Neuron (in vitro differentiated cells): ENCODE measurements around the gene SRRD.

Source experiments
- H2AFZ ChIP-seq: one replicate; pipeline ENCODE4 v1.6.1; 2013; ENCODE audit warnings: low read depth, mild to moderate bottlenecking, inconsistent platforms, low read length, moderate library complexity
- H3K27me3 ChIP-seq: one replicate; pipeline ENCODE4 v1.6.1; 2013; ENCODE audit warnings: low read length; ENCODE audit not compliant: insufficient read depth
- H3K36me3 ChIP-seq: one replicate; pipeline ENCODE4 v1.6.1; 2013; ENCODE audit warnings: low read length; ENCODE audit not compliant: insufficient read depth
- H3K4me1 ChIP-seq: one replicate; pipeline ENCODE4 v1.6.1; 2013; ENCODE audit warnings: low read length; ENCODE audit not compliant: insufficient read depth
- H3K4me3 ChIP-seq: 2 replicates; pipeline ENCODE4 v1.5.1; 2013; ENCODE audit warnings: mild to moderate bottlenecking, low read length, moderate library complexity
- H3K9me3 ChIP-seq: one replicate; pipeline ENCODE4 v1.6.1; 2013; ENCODE audit warnings: low read length

SRRD gene

GRCh38 chr22:26463101-26463661 is 20.5 kb upstream of the SRRD start:
- no peak overlapping the region for H3K4me3 ChIP-seq
- H3K36me3 ChIP-seq: peaks cover 63% of the 10 kb centered on the region

GRCh38 chr22:26463688-26464087 is 20.0 kb upstream of the SRRD start:
- no peaks in the 10 kb centered on the region for H3K9me3 ChIP-seq
- H3K4me1 ChIP-seq: peaks cover 30% of the 10 kb centered on the region
- H2AFZ ChIP-seq: no peak overlapping the region
- no peak overlapping the region for H3K4me3 ChIP-seq
- peaks cover 64% of the 10 kb centered on the region for H3K36me3 ChIP-seq
- H3K27me3 ChIP-seq: no peaks in the 10 kb centered on the region

More at GRCh38 chr22:26463101-26463661, 20.5 kb upstream of the SRRD start:
- Histone ChIP-seq H2AFZ (no peak overlapping the region), H3K4me1 (peaks cover 30% of the 10 kb centered on the region), H3K9me3 (no peaks in the 10 kb centered on the region), H3K27me3 (no peaks in the 10 kb centered on the region)

GRCh38 chr22:26464312-26464711 is 19.4 kb upstream of the SRRD start:
- Histone ChIP-seq H3K4me3 (no peak overlapping the region), H3K4me1 (peaks cover 30% of the 10 kb centered on the region), H2AFZ (no peak overlapping the region), H3K36me3 (peaks cover 65% of the 10 kb centered on the region), H3K27me3 (no peaks in the 10 kb centered on the region), H3K9me3 (no peaks in the 10 kb centered on the region)

GRCh38 chr22:26466196-26466595 is 17.5 kb upstream of the SRRD start:
- Histone ChIP-seq H3K4me1 (peaks cover 26% of the 10 kb centered on the region), H2AFZ (no peak overlapping the region), H3K4me3 (no peak overlapping the region), H3K36me3 (peaks cover 70% of the 10 kb centered on the region), H3K9me3 (no peaks in the 10 kb centered on the region), H3K27me3 (no peaks in the 10 kb centered on the region)

- H3K9me3 ChIP-seq: no peaks in the 10 kb centered on the region
- no peak overlapping the region for H3K4me3 ChIP-seq
- no peak overlapping the region for H2AFZ ChIP-seq
- no peaks in the 10 kb centered on the region for H3K27me3 ChIP-seq
- H3K36me3 ChIP-seq: peaks cover 73% of the 10 kb centered on the region
- no peaks in the 10 kb centered on the region for H3K4me1 ChIP-seq
Observed at GRCh38 chr22:26470807-26471206, 12.9 kb upstream of the SRRD start.

- Histone ChIP-seq H3K4me3 (no peak overlapping the region), H2AFZ (no peak overlapping the region), H3K36me3 (peaks cover 66% of the 10 kb centered on the region), H3K27me3 (no peaks in the 10 kb centered on the region), H3K4me1 (no peaks in the 10 kb centered on the region), H3K9me3 (no peaks in the 10 kb centered on the region)
Observed at GRCh38 chr22:26471522-26471921, 12.2 kb upstream of the SRRD start.

- H3K4me1 ChIP-seq: peaks cover 8% of the 10 kb centered on the region
- no peak overlapping the region for H3K4me3 ChIP-seq
- H3K9me3 ChIP-seq: no peaks in the 10 kb centered on the region
- H2AFZ ChIP-seq: no peak overlapping the region
- no peaks in the 10 kb centered on the region for H3K27me3 ChIP-seq
- H3K36me3 ChIP-seq: peaks cover 63% of the 10 kb centered on the region
Observed at GRCh38 chr22:26474682-26475081, 9.0 kb upstream of the SRRD start.

- Histone ChIP-seq H3K4me1 (peaks cover 26% of the 10 kb centered on the region), H2AFZ (no peak overlapping the region), H3K9me3 (no peaks in the 10 kb centered on the region), H3K27me3 (no peaks in the 10 kb centered on the region), H3K36me3 (peaks cover 43% of the 10 kb centered on the region), H3K4me3 (no peak overlapping the region)
Observed at GRCh38 chr22:26476705-26477340, 6.9 kb upstream of the SRRD start.

- no peak overlapping the region for H3K4me3 ChIP-seq
- peaks cover 31% of the 10 kb centered on the region for H3K4me1 ChIP-seq
- no peaks in the 10 kb centered on the region for H3K9me3 ChIP-seq
- H2AFZ ChIP-seq: no peak overlapping the region
- peaks cover 38% of the 10 kb centered on the region for H3K36me3 ChIP-seq
- no peaks in the 10 kb centered on the region for H3K27me3 ChIP-seq
Observed at GRCh38 chr22:26477341-26477731, 6.3 kb upstream of the SRRD start.

- Histone ChIP-seq H3K27me3 (no peaks in the 10 kb centered on the region), H3K4me3 (no peak overlapping the region), H3K4me1 (peaks cover 42% of the 10 kb centered on the region), H2AFZ (no peak overlapping the region), H3K9me3 (no peaks in the 10 kb centered on the region), H3K36me3 (peaks cover 28% of the 10 kb centered on the region)
Observed at GRCh38 chr22:26479043-26479791, 4.5 kb upstream of the SRRD start.

- H3K27me3 ChIP-seq: no peaks in the 10 kb centered on the region
- peaks cover 50% of the 10 kb centered on the region for H3K4me1 ChIP-seq
- H2AFZ ChIP-seq: no peak overlapping the region
- no peaks in the 10 kb centered on the region for H3K9me3 ChIP-seq
- peaks cover 23% of the 10 kb centered on the region for H3K36me3 ChIP-seq
- H3K4me3 ChIP-seq: no peak overlapping the region
Observed at GRCh38 chr22:26479792-26480610, 3.7 kb upstream of the SRRD start.

GRCh38 chr22:26480611-26480932 is 3.1 kb upstream of the SRRD start:
- H3K36me3 ChIP-seq: peaks cover 22% of the 10 kb centered on the region

GRCh38 chr22:26481112-26481693 is 2.5 kb upstream of the SRRD start:
- H3K27me3 ChIP-seq: no peaks in the 10 kb centered on the region
- no peak overlapping the region for H3K4me3 ChIP-seq
- peaks cover 53% of the 10 kb centered on the region for H3K4me1 ChIP-seq
- no peak overlapping the region for H2AFZ ChIP-seq
- H3K9me3 ChIP-seq: no peaks in the 10 kb centered on the region
- peaks cover 20% of the 10 kb centered on the region for H3K36me3 ChIP-seq

More at GRCh38 chr22:26480611-26480932, 3.1 kb upstream of the SRRD start:
- H3K27me3 ChIP-seq: no peaks in the 10 kb centered on the region
- no peak overlapping the region for H2AFZ ChIP-seq
- H3K9me3 ChIP-seq: no peaks in the 10 kb centered on the region
- peaks cover 53% of the 10 kb centered on the region for H3K4me1 ChIP-seq
- H3K4me3 ChIP-seq: no peak overlapping the region
